ENCODE data around the gene PLA2G15.

The PLA2G15 gene

DNA sequence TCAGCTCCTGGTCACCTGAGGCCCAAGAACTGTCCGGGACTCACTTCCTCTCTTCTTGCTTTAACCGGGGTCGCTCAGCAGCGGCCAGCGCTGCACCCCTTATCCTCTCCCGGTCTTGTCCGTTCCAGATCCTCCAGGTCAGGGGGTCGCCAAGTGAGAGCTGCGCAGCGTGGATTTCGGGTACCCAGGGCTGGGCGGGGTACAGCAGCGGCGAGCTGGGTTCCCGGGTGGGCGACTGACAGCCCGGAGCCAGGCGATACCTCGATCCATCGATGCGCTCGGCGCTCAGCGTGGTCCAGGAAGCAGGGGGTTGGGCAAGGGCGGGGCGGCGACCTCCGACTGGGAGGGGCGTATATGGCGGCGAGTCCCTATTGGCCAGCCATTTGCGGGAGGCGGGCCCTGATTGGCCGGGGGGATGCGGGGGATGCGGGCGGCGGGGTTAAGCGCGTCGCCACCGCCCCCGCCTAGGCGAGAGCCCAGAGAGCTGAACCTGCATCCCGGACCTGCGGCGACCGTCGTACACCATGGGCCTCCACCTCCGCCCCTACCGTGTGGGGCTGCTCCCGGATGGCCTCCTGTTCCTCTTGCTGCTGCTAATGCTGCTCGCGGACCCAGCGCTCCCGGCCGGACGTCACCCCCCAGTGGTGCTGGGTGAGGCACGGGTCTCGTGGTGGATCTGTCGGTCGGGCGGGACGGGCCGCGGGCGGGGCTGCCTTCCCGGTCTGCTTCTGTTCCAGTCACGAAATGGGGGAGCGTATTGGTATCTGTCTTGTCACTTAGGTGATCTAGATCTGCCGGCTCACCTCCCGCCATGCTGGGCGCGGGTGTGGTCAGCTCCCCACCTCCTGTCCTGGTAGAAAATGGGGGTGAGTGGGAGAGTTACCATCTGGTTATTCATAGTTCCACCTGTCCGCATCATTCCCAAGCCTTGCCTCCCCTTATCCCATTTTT lies at the start of gene PLA2G15:
Gene PLA2G15, plus strand, starts transcription at position 471 of the 951 bp plus-strand sequence. Its CDS starts 54 bp downstream, at position 525.
- DNase-seq: peak; percentile 96 to 98

- no peak for DNase-seq
Observed at GRCh38 chr16:68197250-68197649, 47.9 kb upstream of the PLA2G15 start.

- no peak for DNase-seq
Observed at GRCh38 chr16:68200088-68200783, 44.9 kb upstream of the PLA2G15 start.

- no peak for DNase-seq
Observed at GRCh38 chr16:68202091-68202519, 43.1 kb upstream of the PLA2G15 start.

DNA sequence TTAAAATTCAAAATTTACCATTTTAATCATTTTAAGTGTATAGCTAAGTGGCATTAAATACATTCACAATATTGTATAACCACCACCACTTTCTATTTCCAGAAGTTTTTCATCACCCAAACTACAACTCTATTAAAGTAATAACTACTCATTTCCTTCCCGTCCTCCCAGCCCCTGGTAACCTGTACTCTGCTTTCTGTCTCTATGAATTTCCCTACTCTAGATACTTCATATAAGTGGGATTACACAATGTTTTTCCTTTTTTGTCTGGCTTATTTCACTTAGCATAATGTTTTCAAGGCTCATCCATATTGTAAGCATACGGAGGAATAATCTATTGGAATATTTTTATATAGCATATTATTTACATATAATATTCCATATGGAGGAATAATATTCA lies 38.9 kb upstream of the PLA2G15 start:
- DNase-seq: no peak

- DNase-seq: no peak
Observed at GRCh38 chr16:68214726-68215125, 30.4 kb upstream of the PLA2G15 start.

- DNase-seq: no peak
Observed at GRCh38 chr16:68215302-68215701, 29.9 kb upstream of the PLA2G15 start.

DNA sequence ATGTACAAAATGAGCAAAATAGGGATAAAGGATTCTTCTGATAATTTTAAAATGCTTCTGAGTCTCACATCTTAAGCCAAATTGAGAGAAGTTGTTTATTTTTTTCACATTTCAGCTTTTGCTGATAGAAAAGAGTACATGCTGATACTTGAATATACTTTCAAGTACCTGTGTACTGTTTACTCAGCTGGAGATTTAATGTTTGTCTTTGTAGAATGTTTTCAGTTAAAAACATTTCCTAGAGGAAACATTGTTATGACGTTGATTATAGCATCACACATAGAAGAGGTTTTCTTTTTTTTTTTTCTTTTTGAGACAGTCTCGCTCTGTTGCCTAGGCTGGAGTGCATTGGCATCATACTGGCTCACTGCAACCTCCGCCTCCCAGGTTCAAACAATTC lies 28.9 kb upstream of the PLA2G15 start:
- no peak for DNase-seq

- DNase-seq: no peak
Observed at GRCh38 chr16:68217506-68217905, 27.7 kb upstream of the PLA2G15 start.

DNA sequence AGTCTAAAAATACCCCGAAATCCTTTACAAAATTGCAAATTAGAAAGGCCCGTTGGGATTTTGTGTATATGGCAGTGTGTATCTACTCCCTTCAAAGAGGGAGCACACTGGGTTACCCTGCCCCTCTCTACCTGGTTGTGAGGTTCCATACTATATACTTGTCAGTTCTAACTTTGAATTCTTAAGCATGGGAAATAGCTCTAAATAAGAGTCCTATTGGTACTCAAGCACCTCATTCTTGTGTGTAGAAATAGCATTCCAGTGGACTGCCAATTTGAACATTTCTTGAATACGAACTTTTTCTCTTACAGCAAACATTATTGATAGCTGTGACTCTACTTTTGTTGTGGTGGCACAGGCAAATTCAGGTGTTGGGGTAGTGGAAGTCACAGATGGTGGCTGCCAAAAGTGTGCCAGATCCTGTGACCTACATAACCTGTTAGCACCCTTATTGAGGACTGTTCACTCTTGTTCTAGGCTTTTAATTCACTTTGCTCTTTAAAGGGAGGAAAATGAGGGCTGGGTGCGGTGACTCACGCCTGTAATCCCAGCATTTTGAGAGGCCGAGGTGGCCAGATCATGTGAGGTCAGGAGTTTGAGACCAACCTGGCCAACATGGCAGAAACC lies 25.3 kb upstream of the PLA2G15 start:
- no peak for DNase-seq

- no peak for DNase-seq
Observed at GRCh38 chr16:68223072-68223471, 22.1 kb upstream of the PLA2G15 start.

DNA sequence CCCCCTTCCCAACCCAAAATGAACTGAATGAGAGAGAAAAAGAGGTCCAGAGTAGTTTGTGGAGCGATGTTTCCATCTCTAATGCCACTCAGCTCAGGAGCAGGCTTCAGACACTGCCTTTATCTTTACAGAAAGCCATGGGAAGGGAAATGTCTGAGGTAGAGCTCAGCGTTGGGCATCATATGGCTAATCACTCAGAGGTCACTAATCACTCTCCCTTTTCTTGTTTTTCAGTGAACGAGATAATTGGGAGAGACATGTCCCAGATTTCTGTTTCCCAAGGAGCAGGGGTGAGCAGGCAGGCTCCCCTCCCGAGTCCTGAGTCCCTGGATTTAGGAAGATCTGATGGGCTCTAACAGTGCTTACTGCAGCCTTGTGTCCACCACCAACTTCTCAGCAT lies 19.1 kb upstream of the PLA2G15 start:
- DNase-seq: no peak

- DNase-seq: no peak
Observed at GRCh38 chr16:68227183-68227793, 17.9 kb upstream of the PLA2G15 start.

- DNase-seq: no peak
Observed at GRCh38 chr16:68227850-68228553, 17.2 kb upstream of the PLA2G15 start.

- no peak for DNase-seq
Observed at GRCh38 chr16:68228652-68229051, 16.5 kb upstream of the PLA2G15 start.

DNA sequence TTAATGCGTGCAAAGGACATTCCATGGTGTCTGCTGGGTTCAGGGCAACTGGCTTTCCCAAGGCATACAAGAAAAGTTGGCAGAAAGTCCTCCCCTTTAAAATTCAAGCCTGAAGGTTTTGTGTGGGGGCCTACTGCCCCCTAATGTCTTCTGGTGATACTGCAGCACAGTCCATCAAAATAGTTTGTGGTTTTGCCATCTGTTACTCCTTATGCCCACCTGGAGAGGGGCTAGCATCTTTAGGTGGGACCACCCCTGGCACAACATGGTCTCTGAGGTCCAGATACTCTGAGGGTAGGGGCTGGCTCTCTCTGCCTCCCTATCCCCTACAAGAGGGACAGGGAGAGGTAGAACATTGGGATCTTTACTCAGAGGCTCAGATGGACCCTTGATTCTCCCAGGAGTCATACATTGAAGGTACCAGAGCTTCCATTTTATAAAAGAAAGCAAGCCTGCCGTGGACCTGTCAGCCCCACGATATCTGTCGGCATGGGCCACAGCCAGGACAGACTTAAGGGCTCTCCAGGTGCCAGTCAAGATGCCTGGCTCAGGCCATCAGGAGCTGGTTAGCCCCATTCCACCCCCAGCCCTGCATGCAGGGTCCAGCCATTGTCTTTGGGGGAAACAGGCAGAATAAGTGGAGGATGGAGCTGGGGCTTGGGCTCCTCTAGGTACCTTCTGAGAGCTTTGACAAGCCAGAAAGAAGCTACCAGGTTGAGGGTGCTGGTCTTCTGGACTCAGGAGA lies 15.6 kb upstream of the PLA2G15 start:
- peak in 1 of 2 donors; percentile 57 for DNase-seq

- DNase-seq: no peak
Observed at GRCh38 chr16:68230176-68230571, 15.0 kb upstream of the PLA2G15 start.

- no peak for DNase-seq
Observed at GRCh38 chr16:68230956-68231355, 14.2 kb upstream of the PLA2G15 start.

- no peak for DNase-seq
Observed at GRCh38 chr16:68231384-68232136, 13.6 kb upstream of the PLA2G15 start.

DNA sequence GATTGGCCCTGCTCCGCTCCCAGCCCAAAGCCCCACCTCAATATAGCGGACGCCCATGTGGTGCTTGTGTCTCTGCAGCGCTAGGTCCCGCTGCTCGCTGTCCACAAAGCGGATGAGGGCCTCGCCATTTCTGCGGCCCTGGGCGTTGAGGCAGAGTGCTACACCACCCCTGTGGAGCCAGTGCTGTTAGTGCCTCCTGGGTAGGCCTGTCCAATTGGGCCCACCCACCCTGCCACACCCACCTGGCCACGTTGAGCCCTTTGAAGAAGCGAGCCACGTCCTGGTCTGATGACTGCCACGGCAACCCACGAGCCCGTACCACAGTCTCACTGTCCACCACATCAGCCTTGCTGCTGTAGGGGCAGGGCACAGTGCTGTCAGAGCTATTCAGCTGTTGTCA lies 12.8 kb upstream of the PLA2G15 start:
- DNase-seq: no peak
